Ovary (tissue), 3 donors: ENCODE results near the gene ENPP3.

Experiments used
- EP300 ChIP-seq: sonication (generic); formaldehyde crosslinking; IDR thresholded peaks from one replicate; pipeline ENCODE4 v1.6.1; 2017; ENCODE audit warnings: antibody characterized with exemption
- POLR2A ChIP-seq: fragments of 450-650 bp; IDR thresholded peaks from one replicate; pipeline ENCODE4 v1.6.1; 2017; ENCODE audit warnings: antibody characterized with exemption, mild to moderate bottlenecking, moderate library complexity
- TF ChIP-seq, protein P1 (sequence below), 3 donors: fragments of 450-650 bp in 2 of 3; fragments of 200-600 bp in 1 of 3; IDR thresholded peaks; one replicate each; pipeline versions ENCODE4 v1.5.1 to v1.8.0; 2016 to 2022; ENCODE audit warnings: antibody characterized with exemption in 3 of 3, mild to moderate bottlenecking in 1 of 3
- donor health status: DM: no; HTN: no; CAD: no.

DNA sequence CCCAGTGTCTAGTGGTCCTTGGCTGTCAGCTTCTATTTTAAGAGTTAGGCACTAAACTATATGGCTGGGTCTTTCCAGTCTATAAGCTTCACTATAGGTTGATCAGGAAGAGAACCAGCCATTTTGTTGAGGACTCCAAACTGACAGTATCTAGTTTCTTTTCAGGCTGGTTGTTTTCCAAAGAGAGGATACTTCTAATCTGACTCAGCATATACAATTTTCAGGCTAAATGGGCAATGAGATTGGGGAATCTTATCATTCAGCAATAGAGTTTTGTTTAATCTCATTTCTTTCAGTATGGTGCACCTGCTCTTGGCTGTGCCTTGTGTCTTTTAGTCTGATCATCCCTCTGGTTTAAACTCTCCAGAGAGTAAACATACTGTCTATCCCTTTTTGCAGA is 94.1 kb downstream of the ENPP3 start:
- TF ChIP-seq, protein P1, sequence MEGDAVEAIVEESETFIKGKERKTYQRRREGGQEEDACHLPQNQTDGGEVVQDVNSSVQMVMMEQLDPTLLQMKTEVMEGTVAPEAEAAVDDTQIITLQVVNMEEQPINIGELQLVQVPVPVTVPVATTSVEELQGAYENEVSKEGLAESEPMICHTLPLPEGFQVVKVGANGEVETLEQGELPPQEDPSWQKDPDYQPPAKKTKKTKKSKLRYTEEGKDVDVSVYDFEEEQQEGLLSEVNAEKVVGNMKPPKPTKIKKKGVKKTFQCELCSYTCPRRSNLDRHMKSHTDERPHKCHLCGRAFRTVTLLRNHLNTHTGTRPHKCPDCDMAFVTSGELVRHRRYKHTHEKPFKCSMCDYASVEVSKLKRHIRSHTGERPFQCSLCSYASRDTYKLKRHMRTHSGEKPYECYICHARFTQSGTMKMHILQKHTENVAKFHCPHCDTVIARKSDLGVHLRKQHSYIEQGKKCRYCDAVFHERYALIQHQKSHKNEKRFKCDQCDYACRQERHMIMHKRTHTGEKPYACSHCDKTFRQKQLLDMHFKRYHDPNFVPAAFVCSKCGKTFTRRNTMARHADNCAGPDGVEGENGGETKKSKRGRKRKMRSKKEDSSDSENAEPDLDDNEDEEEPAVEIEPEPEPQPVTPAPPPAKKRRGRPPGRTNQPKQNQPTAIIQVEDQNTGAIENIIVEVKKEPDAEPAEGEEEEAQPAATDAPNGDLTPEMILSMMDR (IDR thresholded peaks at IDR 0.05): no peak
- TF ChIP-seq POLR2A: no peak
- no peak for TF ChIP-seq EP300
